HepG2 (cell line): ENCODE measurements around the gene GRM8. TPM values are rescaled to one million over a fixed set of nuclear protein-coding genes. Genes with fewer than 3 reads are reported as not detected.

Experiments
- ATAC-seq: fragments of 200-7000 bp; cut with Tn5 transposase; 3 replicates; pipeline ENCODE4 v1.9.1; 2020; ENCODE audit warnings: mild to moderate bottlenecking, moderate library complexity
- BruUV-seq: library from RNA; stranded (reverse); fragments of 400-500 nt; replicated peaks from 2 replicates; lab custom pipeline; 2021; lab: Mats Ljungman, UMichigan
- CTCF ChIA-PET: fragments of 300-600 bp; formaldehyde crosslinking; extraction: SDS; loops from one replicate; lab custom pipeline; 2021; ENCODE audit warnings: low total read pairs, inconsistent platforms, low intra/inter-chr PET ratio; lab: Yijun Ruan, JAX
- POLR2A ChIA-PET: fragments of 350-600 bp; sonication (Branson Sonifier 250); formaldehyde crosslinking; loops from one replicate; lab custom pipeline; 2020; ENCODE audit warnings: antibody characterized with exemption, inconsistent platforms; lab: Yijun Ruan, JAX
- DNase-seq: peaks from one replicate; pipeline ENCODE4 v3.0.0-alpha.2; 2015; ENCODE audit warnings: low spot score
- FAIRE-seq: peaks from 3 replicates; lab custom pipeline; 2011; peaks lifted over from hg19 to GRCh38; lab: Jason Lieb, UNC
- H2AFZ ChIP-seq: one replicate; pipeline ENCODE4 v1.6.1; 2011; ENCODE audit warnings: low read length, inconsistent platforms
- H3K27ac ChIP-seq: fragments of 300-600 bp; 3 replicates; pipeline ENCODE4 v1.8.0; 2011; ENCODE audit warnings: mixed run types, mild to moderate bottlenecking, mixed read lengths, low read length, inconsistent platforms; ENCODE audit not compliant: insufficient read depth; ENCODE audit errors: extremely low read length
- H3K27me3 ChIP-seq, 2 experiments: fragments of 200-600 bp in 1 of 2; 2 replicates in 1 of 2; 3 replicates in 1 of 2; pipeline versions ENCODE4 v1.6.0 to v1.8.0; 2011; ENCODE audit warnings: low read length in 2 of 2, mild to moderate bottlenecking in 2 of 2, moderate library complexity in 2 of 2, inconsistent platforms in 1 of 2; ENCODE audit not compliant: insufficient read depth in 2 of 2, control insufficient read depth in 1 of 2
- H3K36me3 ChIP-seq, 2 experiments: fragments of 200-600 bp in 1 of 2; replicated peaks in 1 of 2; 2 replicates in 1 of 2; 3 replicates in 1 of 2; pipeline versions ENCODE4 v1.5.1 to v1.8.0; 2011; ENCODE audit warnings: low read length in 2 of 2, inconsistent platforms in 1 of 2; ENCODE audit not compliant: insufficient read depth in 2 of 2, control insufficient read depth in 1 of 2
- H3K4me1 ChIP-seq: 2 replicates; pipeline ENCODE4 v1.5.1; 2012; ENCODE audit warnings: low read length, inconsistent platforms; ENCODE audit not compliant: insufficient read depth
- H3K4me2 ChIP-seq: 2 replicates; pipeline ENCODE4 v1.6.0; 2011; ENCODE audit warnings: low read depth, low read length, inconsistent platforms
- H3K4me3 ChIP-seq, 3 experiments: fragments of 200-600 bp in 1 of 3; sonication (generic), shearing (Covaris generic) in 1 of 3; replicated peaks in 1 of 3; 2 replicates each; pipeline ENCODE4 v1.5.1; 2011 to 2016; ENCODE audit warnings: low read length in 3 of 3, inconsistent platforms in 2 of 3, low read depth in 2 of 3, mild to moderate bottlenecking in 2 of 3, control low read depth in 1 of 3, mixed read lengths in 1 of 3; ENCODE audit not compliant: insufficient read depth in 1 of 3
- H3K79me2 ChIP-seq: one replicate; pipeline ENCODE4 v1.6.1; 2011; ENCODE audit warnings: low read length, inconsistent platforms; ENCODE audit not compliant: insufficient read depth
- H3K9ac ChIP-seq: 2 replicates; pipeline ENCODE4 v1.6.0; 2011; ENCODE audit warnings: mild to moderate bottlenecking, low read depth, low read length, inconsistent platforms; ENCODE audit not compliant: insufficient read depth
- H3K9me3 ChIP-seq: 2 replicates; pipeline ENCODE4 v1.5.1; 2012; ENCODE audit warnings: mild to moderate bottlenecking, low read length
- H4K20me1 ChIP-seq: 2 replicates; pipeline ENCODE4 v1.6.0; 2011; ENCODE audit warnings: inconsistent platforms, mild to moderate bottlenecking, low read length, moderate library complexity; ENCODE audit not compliant: insufficient read depth
- DNMT1 ChIP-seq: sonication (generic); formaldehyde crosslinking; IDR thresholded peaks from 2 replicates; pipeline ENCODE4 v1.5.1; 2020; ENCODE audit warnings: mild to moderate bottlenecking, missing genetic modification reagents
- NONO ChIP-seq, 2 experiments: fragments of 450-650 bp in 1 of 2; sonication (generic) in 1 of 2; formaldehyde crosslinking in 1 of 2; IDR thresholded peaks in 1 of 2; conservative IDR thresholded peaks in 1 of 2; 2 replicates each; pipeline versions ENCODE4 v1.6.1 to v1.8.0; 2017 to 2022; ENCODE audit warnings: mild to moderate bottlenecking in 1 of 2, missing genetic modification reagents in 1 of 2, moderate library complexity in 1 of 2
- ZNF33B ChIP-seq: sonication (generic); formaldehyde crosslinking; IDR thresholded peaks from 2 replicates; pipeline ENCODE4 v1.5.1; 2020; ENCODE audit warnings: mild to moderate bottlenecking, missing genetic modification reagents
- WGBS: methylation state at CpG from one replicate; pipeline ENCODE4 v1.1.6; 2017; ENCODE audit warnings: low lambda C conversion rate; 5-methylcytosine and 5-hydroxymethylcytosine counted together
- in situ Hi-C: cut with HindIII; loops from 2 replicates; pipeline ENCODE4 v1.10.0; 2017; ENCODE audit warnings: low pct_unique_long_range_greater_than_20kb; ENCODE audit not compliant: extremely low pct_ligation_motif_present
- intact Hi-C: fragments of 100-400 bp; cut with micrococcal nuclease; formaldehyde crosslinking; loops from one replicate; pipeline ENCODE4 v1.10.0; 2022; ENCODE audit not compliant: unreplicated experiment
- polyA plus RNA-seq, 8 experiments: library from polyadenylated mRNA; depleted of rRNA in 3 of 8; stranded (reverse) in 7 of 8; unstranded in 1 of 8; fragments of >200 nt; fragmentation: Illumina TruSeq in 4 of 8; extraction: Trizol in 4 of 8; gene quantifications; 2 replicates each; pipeline versions ENCODE4 v1.2.1 to v1.2.3, GENCODE V29; 2011 to 2016; ENCODE audit warnings: low read depth in 4 of 8, missing spikeins in 1 of 8, mixed read lengths in 1 of 8; ENCODE audit not compliant: insufficient read depth in 1 of 8
- total RNA-seq, 5 experiments: library from RNA; depleted of rRNA; stranded (reverse); fragments of >200 nt; fragmentation: Illumina TruSeq; extraction: Trizol; gene quantifications; 2 replicates each; pipeline ENCODE4 v1.2.3, GENCODE V29; 2016; ENCODE audit warnings: low read depth in 1 of 5
- TF ChIP-seq, protein P1 (sequence below): sonication (generic); formaldehyde crosslinking; IDR thresholded peaks from 2 replicates; pipeline ENCODE4 v1.4.0; 2020; ENCODE audit warnings: missing genetic modification reagents

The GRM8 gene
- total and polyA plus RNA-seq, 2 of the 13 experiments (the other 11 are each of a cell fraction or from before 2014, with no cell fraction given), result not detected

GRCh38 chr7:126690104-126690503, 562.6 kb downstream of the GRM8 start:
- in situ Hi-C loops (no loop called here), intact Hi-C loops (no loop called here)
- Histone ChIP-seq H3K4me1 (no peaks in the 10 kb centered on the region), H3K36me3 (no peaks in the 10 kb centered on the region), H3K27ac (no peak overlapping the region), H4K20me1 (no peaks in the 10 kb centered on the region), H3K4me2 (no peak overlapping the region), H2AFZ (no peak overlapping the region), H3K9me3 (peaks cover 11% of the 10 kb centered on the region), H3K4me3 (no peak overlapping the region), H3K27me3 (no peaks in the 10 kb centered on the region), H3K79me2 (no peaks in the 10 kb centered on the region), H3K9ac (no peak overlapping the region)
- DNase-seq, result no peak
- BruUV-seq, result no TSS peak
- no peak for FAIRE-seq
- ChIA-PET POLR2A (no interaction called here), CTCF (no interaction called here)
- TF ChIP-seq, protein P1, sequence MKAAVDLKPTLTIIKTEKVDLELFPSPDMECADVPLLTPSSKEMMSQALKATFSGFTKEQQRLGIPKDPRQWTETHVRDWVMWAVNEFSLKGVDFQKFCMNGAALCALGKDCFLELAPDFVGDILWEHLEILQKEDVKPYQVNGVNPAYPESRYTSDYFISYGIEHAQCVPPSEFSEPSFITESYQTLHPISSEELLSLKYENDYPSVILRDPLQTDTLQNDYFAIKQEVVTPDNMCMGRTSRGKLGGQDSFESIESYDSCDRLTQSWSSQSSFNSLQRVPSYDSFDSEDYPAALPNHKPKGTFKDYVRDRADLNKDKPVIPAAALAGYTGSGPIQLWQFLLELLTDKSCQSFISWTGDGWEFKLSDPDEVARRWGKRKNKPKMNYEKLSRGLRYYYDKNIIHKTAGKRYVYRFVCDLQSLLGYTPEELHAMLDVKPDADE (CRISPR knock-in tag), result no peak
- no peak for TF ChIP-seq ZNF33B (CRISPR knock-in tag)
- 51% methylated on average over 5 of the region's 15 CpGs for WGBS
- ATAC-seq, result no peak

- WGBS, result 0% methylated on average over 1 of the region's 1 CpG
- in situ Hi-C loops, result no loop called here
- Histone ChIP-seq H3K9me3 (peaks cover 11% of the 10 kb centered on the region), H4K20me1 (no peaks in the 10 kb centered on the region), H3K79me2 (no peaks in the 10 kb centered on the region), H3K4me3 (no peak overlapping the region), H3K36me3 (no peaks in the 10 kb centered on the region), H3K27me3 (no peaks in the 10 kb centered on the region), H3K4me2 (no peak overlapping the region), H3K27ac (no peak overlapping the region), H3K4me1 (no peaks in the 10 kb centered on the region), H2AFZ (no peak overlapping the region), H3K9ac (no peak overlapping the region)
- TF ChIP-seq NONO (IDR thresholded peaks at IDR 0.05), result no peak
- TF ChIP-seq NONO (CRISPR knock-in tag; conservative IDR thresholded peaks at IDR 0.05), result no peak
- no peak for TF ChIP-seq DNMT1 (CRISPR knock-in tag)
- ATAC-seq, result no peak
- no TSS peak for BruUV-seq
- no peak for DNase-seq
- intact Hi-C loops, result no loop called here
- POLR2A ChIA-PET, result no interaction called here
- no peak for FAIRE-seq
- CTCF ChIA-PET, result no interaction called here
Measured at GRCh38 chr7:126689037-126689436, 563.7 kb downstream of the GRM8 start.
